ENCODE measurements around the gene CDCA5. TPM values are rescaled to one million over a fixed set of nuclear protein-coding genes. Genes with fewer than 3 reads are reported as not detected.

The CDCA5 gene
- total and polyA plus RNA-seq, 2 donors: 2.2 to 26.8 TPM

GRCh38 chr11:65115361-65116082 is 31.7 kb upstream of the CDCA5 start:
- WGBS: 97% methylated on average over 21 of the region's 21 CpGs
- Histone ChIP-seq H3K9me3 (ENCODE audit: control insufficient read depth in 2 of 2, insufficient read depth in 1 of 2, low read length in 1 of 2) (peaks cover 0 to 12% of the 10 kb centered on the region in 2 donors), H3K4me1 (ENCODE audit: control insufficient read depth in 2 of 2, insufficient read depth in 2 of 2, low read length in 2 of 2) (peaks cover 20 to 58% of the 10 kb centered on the region in 2 donors), H3K27ac (ENCODE audit: low read depth in 1 of 2, low read length in 1 of 2) (no peak overlapping the region), H3K4me3 (ENCODE audit: low read length in 2 of 2) (no peak overlapping the region), H3K36me3 (ENCODE audit: control insufficient read depth in 2 of 2, insufficient read depth in 2 of 2, low read length in 1 of 2) (peaks cover 27 to 42% of the 10 kb centered on the region in 2 donors), H3K27me3 (ENCODE audit: control insufficient read depth in 2 of 2, insufficient read depth in 1 of 2, low read length in 1 of 2) (peaks cover 0 to 3% of the 10 kb centered on the region in 2 donors)
- no peak for DNase-seq (ENCODE audit: low read depth in 6 of 9, low spot score in 9 of 9)

GRCh38 chr11:65114538-65115171 is 30.8 kb upstream of the CDCA5 start:
- H3K27me3 ChIP-seq (ENCODE audit: control insufficient read depth in 2 of 2, insufficient read depth in 1 of 2, low read length in 1 of 2): peaks cover 0 to 3% of the 10 kb centered on the region in 2 donors
- H3K36me3 ChIP-seq (ENCODE audit: control insufficient read depth in 2 of 2, insufficient read depth in 2 of 2, low read length in 1 of 2): peaks cover 20 to 38% of the 10 kb centered on the region in 2 donors
- H3K9me3 ChIP-seq (ENCODE audit: control insufficient read depth in 2 of 2, insufficient read depth in 1 of 2, low read length in 1 of 2): peaks cover 0 to 12% of the 10 kb centered on the region in 2 donors
- DNase-seq (ENCODE audit: low read depth in 6 of 9, low spot score in 9 of 9): no peak
- WGBS: 94% methylated on average over 11 of the region's 11 CpGs
- H3K27ac ChIP-seq (ENCODE audit: low read depth in 1 of 2, low read length in 1 of 2): no peak overlapping the region
- H3K4me1 ChIP-seq (ENCODE audit: control insufficient read depth in 2 of 2, insufficient read depth in 2 of 2, low read length in 2 of 2): peaks cover 21 to 60% of the 10 kb centered on the region in 2 donors
- no peak overlapping the region for H3K4me3 ChIP-seq (ENCODE audit: low read length in 2 of 2)

GRCh38 chr11:65113839-65114238 is 30.0 kb upstream of the CDCA5 start:
- Histone ChIP-seq H3K36me3 (ENCODE audit: control insufficient read depth in 2 of 2, insufficient read depth in 2 of 2, low read length in 1 of 2) (peaks cover 20 to 43% of the 10 kb centered on the region in 2 donors), H3K4me1 (ENCODE audit: control insufficient read depth in 2 of 2, insufficient read depth in 2 of 2, low read length in 2 of 2) (peaks cover 21 to 60% of the 10 kb centered on the region in 2 donors), H3K9me3 (ENCODE audit: control insufficient read depth in 2 of 2, insufficient read depth in 1 of 2, low read length in 1 of 2) (peaks cover 0 to 12% of the 10 kb centered on the region in 2 donors), H3K27me3 (ENCODE audit: control insufficient read depth in 2 of 2, insufficient read depth in 1 of 2, low read length in 1 of 2) (peaks cover 0 to 3% of the 10 kb centered on the region in 2 donors), H3K27ac (ENCODE audit: low read depth in 1 of 2, low read length in 1 of 2) (no peak overlapping the region), H3K4me3 (ENCODE audit: low read length in 2 of 2) (no peak overlapping the region)
- DNase-seq (ENCODE audit: low read depth in 6 of 9, low spot score in 9 of 9): no peak
- 95% methylated on average over 6 of the region's 6 CpGs for WGBS

GRCh38 chr11:65113361-65113756 is 29.5 kb upstream of the CDCA5 start:
- peak overlapping the region; percentile 86 to 93 for H3K27ac ChIP-seq (ENCODE audit: low read depth in 1 of 2, low read length in 1 of 2)
- no peak for DNase-seq (ENCODE audit: low read depth in 6 of 9, low spot score in 9 of 9)
- peaks cover 0 to 12% of the 10 kb centered on the region in 2 donors for H3K9me3 ChIP-seq (ENCODE audit: control insufficient read depth in 2 of 2, insufficient read depth in 1 of 2, low read length in 1 of 2)
- peaks cover 23 to 41% of the 10 kb centered on the region in 2 donors for H3K36me3 ChIP-seq (ENCODE audit: control insufficient read depth in 2 of 2, insufficient read depth in 2 of 2, low read length in 1 of 2)
- H3K27me3 ChIP-seq (ENCODE audit: control insufficient read depth in 2 of 2, insufficient read depth in 1 of 2, low read length in 1 of 2): peaks cover 0 to 3% of the 10 kb centered on the region in 2 donors
- peak overlapping the region; percentile 67 to 78 for H3K4me3 ChIP-seq (ENCODE audit: low read length in 2 of 2)
- WGBS: 39% methylated on average over 14 of the region's 14 CpGs
- peaks cover 21 to 60% of the 10 kb centered on the region in 2 donors for H3K4me1 ChIP-seq (ENCODE audit: control insufficient read depth in 2 of 2, insufficient read depth in 2 of 2, low read length in 2 of 2)

- H3K27me3 ChIP-seq (ENCODE audit: control insufficient read depth in 2 of 2, insufficient read depth in 1 of 2, low read length in 1 of 2): peaks cover 0 to 3% of the 10 kb centered on the region in 2 donors
- peak overlapping the region; percentile 86 to 93 for H3K27ac ChIP-seq (ENCODE audit: low read depth in 1 of 2, low read length in 1 of 2)
- peaks cover 29 to 41% of the 10 kb centered on the region in 2 donors for H3K36me3 ChIP-seq (ENCODE audit: control insufficient read depth in 2 of 2, insufficient read depth in 2 of 2, low read length in 1 of 2)
- peak in 5 of 9 donors; percentile 55 to 87 (median 76) for DNase-seq (ENCODE audit: low read depth in 6 of 9, low spot score in 9 of 9)
- H3K4me1 ChIP-seq (ENCODE audit: control insufficient read depth in 2 of 2, insufficient read depth in 2 of 2, low read length in 2 of 2): peaks cover 21 to 58% of the 10 kb centered on the region in 2 donors
- H3K4me3 ChIP-seq (ENCODE audit: low read length in 2 of 2): peak overlapping the region; percentile 67 to 78
- H3K9me3 ChIP-seq (ENCODE audit: control insufficient read depth in 2 of 2, insufficient read depth in 1 of 2, low read length in 1 of 2): peaks cover 0 to 12% of the 10 kb centered on the region in 2 donors
- under 1% methylated on average over 57 of the region's 57 CpGs for WGBS
These were observed 28.9 kb upstream of the CDCA5 start for GRCh38 chr11:65112546-65113360.

- Histone ChIP-seq H3K27me3 (ENCODE audit: control insufficient read depth in 2 of 2, insufficient read depth in 1 of 2, low read length in 1 of 2) (peaks cover 0 to 3% of the 10 kb centered on the region in 2 donors), H3K36me3 (ENCODE audit: control insufficient read depth in 2 of 2, insufficient read depth in 2 of 2, low read length in 1 of 2) (peaks cover 35 to 49% of the 10 kb centered on the region in 2 donors), H3K9me3 (ENCODE audit: control insufficient read depth in 2 of 2, insufficient read depth in 1 of 2, low read length in 1 of 2) (peaks cover 0 to 10% of the 10 kb centered on the region in 2 donors), H3K4me1 (ENCODE audit: control insufficient read depth in 2 of 2, insufficient read depth in 2 of 2, low read length in 2 of 2) (peaks cover 21 to 57% of the 10 kb centered on the region in 2 donors), H3K4me3 (ENCODE audit: low read length in 2 of 2) (peak within 1 kb of the TSS; percentile 67 to 78), H3K27ac (ENCODE audit: low read depth in 1 of 2, low read length in 1 of 2) (peak within 1 kb of the TSS; percentile 86 to 93)
- peak; percentile 69 to 97 (median 92) for DNase-seq (ENCODE audit: low read depth in 6 of 9, low spot score in 9 of 9)
- under 1% methylated on average over 64 of the region's 64 CpGs for WGBS
These were observed 28.1 kb upstream of the CDCA5 start, which contains the start of gene TM7SF2 for GRCh38 chr11:65111744-65112545. Gene TM7SF2, plus strand, starts transcription at chr11:65111872. Its CDS starts 144 bp downstream, at chr11:65112016.

GRCh38 chr11:65111159-65111743 is 27.4 kb upstream of the CDCA5 start:
- Histone ChIP-seq H3K4me1 (ENCODE audit: control insufficient read depth in 2 of 2, insufficient read depth in 2 of 2, low read length in 2 of 2) (peaks cover 16 to 51% of the 10 kb centered on the region in 2 donors), H3K9me3 (ENCODE audit: control insufficient read depth in 2 of 2, insufficient read depth in 1 of 2, low read length in 1 of 2) (peaks cover 0 to 9% of the 10 kb centered on the region in 2 donors), H3K27ac (ENCODE audit: low read depth in 1 of 2, low read length in 1 of 2) (peak overlapping the region in 1 of 2 donors; percentile 15), H3K36me3 (ENCODE audit: control insufficient read depth in 2 of 2, insufficient read depth in 2 of 2, low read length in 1 of 2) (peaks cover 35 to 46% of the 10 kb centered on the region in 2 donors), H3K27me3 (ENCODE audit: control insufficient read depth in 2 of 2, insufficient read depth in 1 of 2, low read length in 1 of 2) (peaks cover 0 to 3% of the 10 kb centered on the region in 2 donors), H3K4me3 (ENCODE audit: low read length in 2 of 2) (peak overlapping the region; percentile 67 to 78)
- 71% methylated on average over 31 of the region's 31 CpGs for WGBS
- no peak for DNase-seq (ENCODE audit: low read depth in 6 of 9, low spot score in 9 of 9)
